ENCODE data around the gene PLCH2.

GRCh38 chr1:2459757-2460156 lies 16.3 kb upstream of the PLCH2 start:
- TF ChIP-seq CTCF (IDR thresholded peaks at IDR 0.05; ENCODE audit: insufficient read depth, low read length, poor library complexity, severe bottlenecking) (no peak), EZH2phosphoT487 (conservative IDR thresholded peaks at IDR 0.05; ENCODE audit: low read length) (no peak)
